Liver (tissue), 9 donors: ENCODE results near the gene TCF7L1. TPM values are rescaled to one million over a fixed set of nuclear protein-coding genes. Genes with fewer than 3 reads are reported as not detected.

Experiments
- DNase-seq: peaks from one replicate; pipeline ENCODE4 v3.0.0-alpha.2; 2017; ENCODE audit warnings: low spot score
- H3K27ac ChIP-seq, 2 donors: one replicate each; pipeline ENCODE4 v1.7.0; 2013; ENCODE audit warnings: inconsistent platforms in 2 of 2, low read length in 2 of 2, control low read depth in 1 of 2, low read depth in 1 of 2, mild to moderate bottlenecking in 1 of 2
- H3K27me3 ChIP-seq, 4 donors: one replicate each; pipeline versions ENCODE4 v1.6.1 to v1.7.0; 2013; ENCODE audit warnings: low read length in 3 of 4, inconsistent platforms in 1 of 4, mild to moderate bottlenecking in 1 of 4, moderate library complexity in 1 of 4; ENCODE audit not compliant: control insufficient read depth in 4 of 4, insufficient read depth in 4 of 4
- H3K36me3 ChIP-seq, 4 donors: one replicate each; pipeline versions ENCODE4 v1.6.1 to v1.7.0; 2013; ENCODE audit warnings: low read length in 3 of 4, mild to moderate bottlenecking in 3 of 4, low read depth in 1 of 4, moderate library complexity in 1 of 4; ENCODE audit not compliant: control insufficient read depth in 4 of 4, insufficient read depth in 3 of 4
- H3K4me1 ChIP-seq, 4 donors: one replicate each; pipeline versions ENCODE4 v1.6.1 to v1.7.0; 2013; ENCODE audit warnings: low read length in 3 of 4, mild to moderate bottlenecking in 3 of 4, moderate library complexity in 1 of 4; ENCODE audit not compliant: control insufficient read depth in 4 of 4, insufficient read depth in 4 of 4
- H3K4me3 ChIP-seq, 3 donors: one replicate each; pipeline versions ENCODE4 v1.6.1 to v1.7.0; 2013; ENCODE audit warnings: low read length in 3 of 3, control low read depth in 1 of 3, low read depth in 1 of 3, mild to moderate bottlenecking in 1 of 3
- H3K9ac ChIP-seq, 2 donors: one replicate each; pipeline ENCODE4 v1.7.0; 2013; ENCODE audit warnings: low read length in 2 of 2, mild to moderate bottlenecking in 2 of 2, moderate library complexity in 2 of 2, control low read depth in 1 of 2, low read depth in 1 of 2
- H3K9me3 ChIP-seq, 4 donors: one replicate each; pipeline versions ENCODE4 v1.6.1 to v1.7.0; 2013; ENCODE audit warnings: low read length in 3 of 4; ENCODE audit not compliant: control insufficient read depth in 4 of 4
- EGR1 ChIP-seq, 2 donors: IDR thresholded peaks; 2 replicates each; pipeline ENCODE4 v1.6.1; 2016 to 2018; ENCODE audit warnings: antibody characterized with exemption in 2 of 2, low read depth in 2 of 2
- FOXA1 ChIP-seq: IDR thresholded peaks from 2 replicates; pipeline ENCODE4 v1.6.1; 2016; ENCODE audit warnings: antibody characterized with exemption
- FOXA2 ChIP-seq: IDR thresholded peaks from 2 replicates; pipeline ENCODE4 v1.6.1; 2016; ENCODE audit warnings: antibody characterized with exemption
- GABPA ChIP-seq, 2 donors: IDR thresholded peaks in 1 of 2; conservative IDR thresholded peaks in 1 of 2; 2 replicates each; pipeline ENCODE4 v1.6.1; 2016; ENCODE audit warnings: antibody characterized with exemption in 2 of 2, mild to moderate bottlenecking in 1 of 2, moderate library complexity in 1 of 2
- HNF4A ChIP-seq, 2 donors: conservative IDR thresholded peaks; 2 replicates each; pipeline ENCODE4 v1.6.1; 2016; ENCODE audit warnings: antibody characterized with exemption in 2 of 2, mild to moderate bottlenecking in 2 of 2
- HNF4G ChIP-seq: IDR thresholded peaks from 2 replicates; pipeline ENCODE4 v1.6.1; 2016; ENCODE audit warnings: antibody characterized with exemption
- JUND ChIP-seq, 2 donors: IDR thresholded peaks; 2 replicates each; pipeline ENCODE4 v1.6.1; 2016; ENCODE audit warnings: antibody characterized with exemption in 2 of 2
- NR2F2 ChIP-seq: IDR thresholded peaks from 2 replicates; pipeline ENCODE4 v1.6.1; 2016; ENCODE audit warnings: antibody characterized with exemption
- RAD21 ChIP-seq, 2 donors: IDR thresholded peaks; 2 replicates each; pipeline ENCODE4 v1.6.1; 2016; ENCODE audit warnings: antibody characterized with exemption in 2 of 2, mild to moderate bottlenecking in 2 of 2
- RXRA ChIP-seq, 2 donors: IDR thresholded peaks; 2 replicates each; pipeline ENCODE4 v1.6.1; 2017 to 2018; ENCODE audit warnings: antibody characterized with exemption in 2 of 2, mild to moderate bottlenecking in 1 of 2
- SP1 ChIP-seq: IDR thresholded peaks from 2 replicates; pipeline ENCODE4 v1.6.1; 2018; ENCODE audit warnings: antibody characterized with exemption, mild to moderate bottlenecking
- TAF1 ChIP-seq: conservative IDR thresholded peaks from 2 replicates; pipeline ENCODE4 v1.6.1; 2016; ENCODE audit warnings: antibody characterized with exemption, mild to moderate bottlenecking
- YY1 ChIP-seq: IDR thresholded peaks from 2 replicates; pipeline ENCODE4 v1.6.1; 2016; ENCODE audit warnings: antibody characterized with exemption, mild to moderate bottlenecking
- WGBS: extraction: QIAGEN DNeasy Blood & Tissue Kit; methylation state at CpG from one replicate; pipeline ENCODE4 v1.1.7; 2013; 5-methylcytosine and 5-hydroxymethylcytosine counted together
- polyA plus RNA-seq, 2 donors: library from polyadenylated mRNA; stranded (reverse) in 1 of 2; unstranded in 1 of 2; fragments of 200-250 nt in 1 of 2; fragments of >200 nt in 1 of 2; fragmentation: Nextera tagmentation in 1 of 2; extraction: Ambion mirVana in 1 of 2; gene quantifications; one replicate each; pipeline versions ENCODE4 v1.2.1 to v1.2.3, GENCODE V29; 2013 to 2015
- total RNA-seq, 2 donors: library from RNA; depleted of rRNA; stranded (reverse); fragments of >200 nt; gene quantifications; one replicate each; pipeline ENCODE4 v1.2.3, GENCODE V29; 2014
- TF ChIP-seq, protein P1 (sequence below): IDR thresholded peaks from 2 replicates; pipeline ENCODE4 v1.6.1; 2016; ENCODE audit warnings: antibody characterized with exemption
- TF ChIP-seq, protein P2 (sequence below): IDR thresholded peaks from 2 replicates; pipeline ENCODE4 v1.6.1; 2016; ENCODE audit warnings: antibody characterized with exemption
- TF ChIP-seq, protein P3 (sequence below): fragments of 150-350 bp; IDR thresholded peaks from 2 replicates; pipeline ENCODE4 v1.5.1; 2017; ENCODE audit warnings: improper control_type of control experiment, low read depth, low read length; ENCODE audit not compliant: missing input control
- TF ChIP-seq, protein P4 (sequence below): IDR thresholded peaks from 2 replicates; pipeline ENCODE4 v1.6.1; 2016; ENCODE audit warnings: antibody characterized with exemption
- TF ChIP-seq, protein P5 (sequence below): IDR thresholded peaks from 2 replicates; pipeline ENCODE4 v1.6.1; 2016; ENCODE audit warnings: antibody characterized with exemption, mild to moderate bottlenecking
- donor health status: healthy.
- donor health status: healthy.
- donor health status: healthy.
- donor health status: healthy.
- donor health status: healthy.

TCF7L1 gene
- total and polyA plus RNA-seq, 4 donors: 1.6 to 6.0 (median 4.8) TPM

DNA sequence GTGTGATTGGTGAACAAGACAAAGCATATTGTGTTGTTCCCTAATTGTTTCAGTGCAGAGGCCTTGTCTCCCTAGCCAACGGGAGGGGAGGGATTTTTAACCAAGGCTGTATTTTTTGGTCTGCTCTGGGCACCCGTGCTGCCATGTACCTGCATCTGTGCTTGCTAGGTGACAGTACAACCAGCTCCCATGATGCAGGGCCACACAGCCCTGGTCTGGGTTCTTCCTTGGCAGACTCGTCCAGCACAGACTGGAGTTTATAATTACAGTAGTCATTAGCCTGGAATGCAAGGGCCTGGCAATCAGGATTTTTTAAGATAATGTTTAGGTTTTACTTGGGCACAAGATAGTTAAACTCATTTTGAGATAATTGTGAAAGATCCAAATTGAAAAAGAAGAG lies 36.4 kb downstream of the TCF7L1 start:
- no peaks in the 10 kb centered on the region for H3K27me3 ChIP-seq
- TF ChIP-seq RAD21 (IDR thresholded peaks at IDR 0.05): no peak
- no peak for TF ChIP-seq YY1
- TF ChIP-seq FOXA1: no peak
- no peak for TF ChIP-seq TAF1
- TF ChIP-seq, protein P1, sequence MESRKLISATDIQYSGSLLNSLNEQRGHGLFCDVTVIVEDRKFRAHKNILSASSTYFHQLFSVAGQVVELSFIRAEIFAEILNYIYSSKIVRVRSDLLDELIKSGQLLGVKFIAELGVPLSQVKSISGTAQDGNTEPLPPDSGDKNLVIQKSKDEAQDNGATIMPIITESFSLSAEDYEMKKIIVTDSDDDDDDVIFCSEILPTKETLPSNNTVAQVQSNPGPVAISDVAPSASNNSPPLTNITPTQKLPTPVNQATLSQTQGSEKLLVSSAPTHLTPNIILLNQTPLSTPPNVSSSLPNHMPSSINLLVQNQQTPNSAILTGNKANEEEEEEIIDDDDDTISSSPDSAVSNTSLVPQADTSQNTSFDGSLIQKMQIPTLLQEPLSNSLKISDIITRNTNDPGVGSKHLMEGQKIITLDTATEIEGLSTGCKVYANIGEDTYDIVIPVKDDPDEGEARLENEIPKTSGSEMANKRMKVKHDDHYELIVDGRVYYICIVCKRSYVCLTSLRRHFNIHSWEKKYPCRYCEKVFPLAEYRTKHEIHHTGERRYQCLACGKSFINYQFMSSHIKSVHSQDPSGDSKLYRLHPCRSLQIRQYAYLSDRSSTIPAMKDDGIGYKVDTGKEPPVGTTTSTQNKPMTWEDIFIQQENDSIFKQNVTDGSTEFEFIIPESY: no peak
- no peak for TF ChIP-seq EGR1 (IDR thresholded peaks at IDR 0.05; ENCODE audit: low read depth in 2 of 2)
- TF ChIP-seq RXRA (IDR thresholded peaks at IDR 0.05): no peak
- TF ChIP-seq, protein P2, sequence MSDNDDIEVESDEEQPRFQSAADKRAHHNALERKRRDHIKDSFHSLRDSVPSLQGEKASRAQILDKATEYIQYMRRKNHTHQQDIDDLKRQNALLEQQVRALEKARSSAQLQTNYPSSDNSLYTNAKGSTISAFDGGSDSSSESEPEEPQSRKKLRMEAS: no peak
- no peak for TF ChIP-seq JUND (IDR thresholded peaks at IDR 0.05)
- TF ChIP-seq GABPA (IDR thresholded peaks at IDR 0.05 in 1 of 2, conservative IDR thresholded peaks at IDR 0.05 in 1 of 2): no peak
- no peak for TF ChIP-seq FOXA2
- TF ChIP-seq SP1: no peak
- no peak for TF ChIP-seq HNF4G
- TF ChIP-seq, protein P3, sequence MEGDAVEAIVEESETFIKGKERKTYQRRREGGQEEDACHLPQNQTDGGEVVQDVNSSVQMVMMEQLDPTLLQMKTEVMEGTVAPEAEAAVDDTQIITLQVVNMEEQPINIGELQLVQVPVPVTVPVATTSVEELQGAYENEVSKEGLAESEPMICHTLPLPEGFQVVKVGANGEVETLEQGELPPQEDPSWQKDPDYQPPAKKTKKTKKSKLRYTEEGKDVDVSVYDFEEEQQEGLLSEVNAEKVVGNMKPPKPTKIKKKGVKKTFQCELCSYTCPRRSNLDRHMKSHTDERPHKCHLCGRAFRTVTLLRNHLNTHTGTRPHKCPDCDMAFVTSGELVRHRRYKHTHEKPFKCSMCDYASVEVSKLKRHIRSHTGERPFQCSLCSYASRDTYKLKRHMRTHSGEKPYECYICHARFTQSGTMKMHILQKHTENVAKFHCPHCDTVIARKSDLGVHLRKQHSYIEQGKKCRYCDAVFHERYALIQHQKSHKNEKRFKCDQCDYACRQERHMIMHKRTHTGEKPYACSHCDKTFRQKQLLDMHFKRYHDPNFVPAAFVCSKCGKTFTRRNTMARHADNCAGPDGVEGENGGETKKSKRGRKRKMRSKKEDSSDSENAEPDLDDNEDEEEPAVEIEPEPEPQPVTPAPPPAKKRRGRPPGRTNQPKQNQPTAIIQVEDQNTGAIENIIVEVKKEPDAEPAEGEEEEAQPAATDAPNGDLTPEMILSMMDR: no peak
- TF ChIP-seq, protein P4, sequence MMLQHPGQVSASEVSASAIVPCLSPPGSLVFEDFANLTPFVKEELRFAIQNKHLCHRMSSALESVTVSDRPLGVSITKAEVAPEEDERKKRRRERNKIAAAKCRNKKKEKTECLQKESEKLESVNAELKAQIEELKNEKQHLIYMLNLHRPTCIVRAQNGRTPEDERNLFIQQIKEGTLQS: no peak
- no peak for TF ChIP-seq NR2F2
- TF ChIP-seq HNF4A (conservative IDR thresholded peaks at IDR 0.05): no peak
- TF ChIP-seq, protein P5, sequence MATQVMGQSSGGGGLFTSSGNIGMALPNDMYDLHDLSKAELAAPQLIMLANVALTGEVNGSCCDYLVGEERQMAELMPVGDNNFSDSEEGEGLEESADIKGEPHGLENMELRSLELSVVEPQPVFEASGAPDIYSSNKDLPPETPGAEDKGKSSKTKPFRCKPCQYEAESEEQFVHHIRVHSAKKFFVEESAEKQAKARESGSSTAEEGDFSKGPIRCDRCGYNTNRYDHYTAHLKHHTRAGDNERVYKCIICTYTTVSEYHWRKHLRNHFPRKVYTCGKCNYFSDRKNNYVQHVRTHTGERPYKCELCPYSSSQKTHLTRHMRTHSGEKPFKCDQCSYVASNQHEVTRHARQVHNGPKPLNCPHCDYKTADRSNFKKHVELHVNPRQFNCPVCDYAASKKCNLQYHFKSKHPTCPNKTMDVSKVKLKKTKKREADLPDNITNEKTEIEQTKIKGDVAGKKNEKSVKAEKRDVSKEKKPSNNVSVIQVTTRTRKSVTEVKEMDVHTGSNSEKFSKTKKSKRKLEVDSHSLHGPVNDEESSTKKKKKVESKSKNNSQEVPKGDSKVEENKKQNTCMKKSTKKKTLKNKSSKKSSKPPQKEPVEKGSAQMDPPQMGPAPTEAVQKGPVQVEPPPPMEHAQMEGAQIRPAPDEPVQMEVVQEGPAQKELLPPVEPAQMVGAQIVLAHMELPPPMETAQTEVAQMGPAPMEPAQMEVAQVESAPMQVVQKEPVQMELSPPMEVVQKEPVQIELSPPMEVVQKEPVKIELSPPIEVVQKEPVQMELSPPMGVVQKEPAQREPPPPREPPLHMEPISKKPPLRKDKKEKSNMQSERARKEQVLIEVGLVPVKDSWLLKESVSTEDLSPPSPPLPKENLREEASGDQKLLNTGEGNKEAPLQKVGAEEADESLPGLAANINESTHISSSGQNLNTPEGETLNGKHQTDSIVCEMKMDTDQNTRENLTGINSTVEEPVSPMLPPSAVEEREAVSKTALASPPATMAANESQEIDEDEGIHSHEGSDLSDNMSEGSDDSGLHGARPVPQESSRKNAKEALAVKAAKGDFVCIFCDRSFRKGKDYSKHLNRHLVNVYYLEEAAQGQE: no peak
- DNase-seq: no peak
- no peak overlapping the region for H3K9ac ChIP-seq
- no peaks in the 10 kb centered on the region for H3K9me3 ChIP-seq
- no peaks in the 10 kb centered on the region for H3K36me3 ChIP-seq
- H3K27ac ChIP-seq: no peak overlapping the region
- WGBS: 96% methylated on average over 3 of the region's 3 CpGs
- H3K4me3 ChIP-seq: no peak overlapping the region
- peaks cover 0 to 1% (median 0%) of the 10 kb centered on the region in 4 donors for H3K4me1 ChIP-seq
